Inferior parietal cortex (tissue), 1 donor: ENCODE data around the gene TRPM6.
"Not testable (repeated sequence)": the region's sequence is repeated elsewhere in the genome, so short reads cannot be mapped to it uniquely, and the experiment has no call there.

Source experiments
- DNase-seq: peaks from one replicate; pipeline ENCODE4 v3.0.0-alpha.2; 2016; ENCODE audit errors: extremely low spot score

TRPM6 gene, protein sequence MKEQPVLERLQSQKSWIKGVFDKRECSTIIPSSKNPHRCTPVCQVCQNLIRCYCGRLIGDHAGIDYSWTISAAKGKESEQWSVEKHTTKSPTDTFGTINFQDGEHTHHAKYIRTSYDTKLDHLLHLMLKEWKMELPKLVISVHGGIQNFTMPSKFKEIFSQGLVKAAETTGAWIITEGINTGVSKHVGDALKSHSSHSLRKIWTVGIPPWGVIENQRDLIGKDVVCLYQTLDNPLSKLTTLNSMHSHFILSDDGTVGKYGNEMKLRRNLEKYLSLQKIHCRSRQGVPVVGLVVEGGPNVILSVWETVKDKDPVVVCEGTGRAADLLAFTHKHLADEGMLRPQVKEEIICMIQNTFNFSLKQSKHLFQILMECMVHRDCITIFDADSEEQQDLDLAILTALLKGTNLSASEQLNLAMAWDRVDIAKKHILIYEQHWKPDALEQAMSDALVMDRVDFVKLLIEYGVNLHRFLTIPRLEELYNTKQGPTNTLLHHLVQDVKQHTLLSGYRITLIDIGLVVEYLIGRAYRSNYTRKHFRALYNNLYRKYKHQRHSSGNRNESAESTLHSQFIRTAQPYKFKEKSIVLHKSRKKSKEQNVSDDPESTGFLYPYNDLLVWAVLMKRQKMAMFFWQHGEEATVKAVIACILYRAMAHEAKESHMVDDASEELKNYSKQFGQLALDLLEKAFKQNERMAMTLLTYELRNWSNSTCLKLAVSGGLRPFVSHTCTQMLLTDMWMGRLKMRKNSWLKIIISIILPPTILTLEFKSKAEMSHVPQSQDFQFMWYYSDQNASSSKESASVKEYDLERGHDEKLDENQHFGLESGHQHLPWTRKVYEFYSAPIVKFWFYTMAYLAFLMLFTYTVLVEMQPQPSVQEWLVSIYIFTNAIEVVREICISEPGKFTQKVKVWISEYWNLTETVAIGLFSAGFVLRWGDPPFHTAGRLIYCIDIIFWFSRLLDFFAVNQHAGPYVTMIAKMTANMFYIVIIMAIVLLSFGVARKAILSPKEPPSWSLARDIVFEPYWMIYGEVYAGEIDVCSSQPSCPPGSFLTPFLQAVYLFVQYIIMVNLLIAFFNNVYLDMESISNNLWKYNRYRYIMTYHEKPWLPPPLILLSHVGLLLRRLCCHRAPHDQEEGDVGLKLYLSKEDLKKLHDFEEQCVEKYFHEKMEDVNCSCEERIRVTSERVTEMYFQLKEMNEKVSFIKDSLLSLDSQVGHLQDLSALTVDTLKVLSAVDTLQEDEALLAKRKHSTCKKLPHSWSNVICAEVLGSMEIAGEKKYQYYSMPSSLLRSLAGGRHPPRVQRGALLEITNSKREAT (N-terminal part only)

GRCh38 chr9:74887041-74887980 is at the start of gene TRPM6:
TRPM6 (minus strand) TSS chr9:74887921; CDS start chr9:74887856, 65 bp downstream.
- no peak for DNase-seq

DNA sequence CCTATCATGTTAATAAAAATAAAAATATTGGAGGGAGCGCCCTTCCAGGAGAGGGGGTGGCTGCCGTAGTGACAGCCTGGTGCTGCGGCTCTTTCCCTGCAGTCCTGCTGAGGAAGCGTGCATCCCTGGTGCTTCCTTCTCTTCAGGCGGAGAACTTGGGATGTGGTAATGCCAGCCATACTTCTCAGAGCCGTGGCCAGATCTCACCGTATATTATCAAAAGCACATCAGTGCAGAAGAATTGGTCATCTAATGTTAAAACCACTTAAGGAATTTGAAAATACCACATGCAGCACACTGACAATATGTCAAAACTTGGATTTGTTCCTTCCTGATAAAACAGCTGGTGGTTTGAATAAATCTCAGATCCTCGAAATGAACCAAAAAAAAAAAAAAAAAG is 47.3 kb upstream of the TRPM6 start:
- no peak for DNase-seq

DNA sequence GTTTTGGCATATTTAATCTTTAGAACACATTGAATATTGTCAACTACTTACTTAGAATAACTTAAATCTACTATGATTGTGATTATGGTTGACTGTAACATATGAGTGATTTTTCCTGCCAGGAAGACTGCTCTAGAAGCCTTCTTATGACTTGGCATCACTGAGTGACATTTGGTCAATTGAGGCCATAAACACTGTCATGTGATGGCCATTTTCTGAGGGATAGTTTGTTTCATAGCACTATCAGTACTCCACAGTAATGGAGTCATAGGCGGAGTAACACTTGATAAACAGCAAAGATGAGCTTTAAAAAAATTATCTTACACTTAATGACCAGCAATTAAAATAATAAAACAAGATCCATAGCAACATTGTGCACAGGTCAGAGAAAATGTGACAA is 34.0 kb upstream of the TRPM6 start:
- DNase-seq: no peak

- no peak for DNase-seq
Measured at GRCh38 chr9:74920944-74921626, 33.4 kb upstream of the TRPM6 start.

GRCh38 chr9:74910036-74910435 is 22.3 kb upstream of the TRPM6 start:
- DNase-seq: no peak

- DNase-seq: no peak
Measured at GRCh38 chr9:74908665-74909064, 20.9 kb upstream of the TRPM6 start.

GRCh38 chr9:74907085-74907484 is 19.4 kb upstream of the TRPM6 start:
- DNase-seq: no peak

GRCh38 chr9:74901001-74901400 is 13.3 kb upstream of the TRPM6 start:
- no peak for DNase-seq

GRCh38 chr9:74888449-74888848 is 728 bp upstream of the TRPM6 start:
- not testable (repeated sequence) for DNase-seq

GRCh38 chr9:74887981-74888370 is 255 bp upstream of the TRPM6 start:
- no peak for DNase-seq

DNA sequence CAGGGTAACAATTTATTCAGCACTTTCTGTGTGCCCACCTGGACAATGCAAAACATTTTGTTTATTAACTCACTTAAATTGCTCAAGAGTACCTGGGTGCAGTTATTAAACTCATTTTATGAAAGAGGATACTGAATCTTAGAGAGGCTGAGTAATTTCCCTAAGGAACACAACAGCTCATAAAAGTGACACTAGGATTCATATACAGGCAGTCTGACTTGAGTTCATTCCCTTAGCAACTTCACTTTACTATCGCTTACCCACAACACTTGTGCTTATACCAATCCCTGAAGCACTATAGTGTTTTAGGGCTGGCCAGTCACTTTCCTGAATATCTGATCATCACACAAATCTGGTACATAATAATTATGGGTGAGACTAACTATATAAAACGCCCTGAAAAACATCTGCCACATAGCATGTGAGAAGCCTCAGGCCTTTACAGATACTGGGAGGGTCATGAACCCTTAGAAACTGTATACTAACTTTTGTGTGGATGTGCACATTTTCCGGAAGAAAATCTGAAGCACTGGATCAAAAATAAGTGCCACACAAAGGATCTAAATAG is 11.3 kb downstream of the TRPM6 start:
- no peak for DNase-seq

- DNase-seq: no peak
Measured at GRCh38 chr9:74875656-74876055, 12.1 kb downstream of the TRPM6 start.

DNA sequence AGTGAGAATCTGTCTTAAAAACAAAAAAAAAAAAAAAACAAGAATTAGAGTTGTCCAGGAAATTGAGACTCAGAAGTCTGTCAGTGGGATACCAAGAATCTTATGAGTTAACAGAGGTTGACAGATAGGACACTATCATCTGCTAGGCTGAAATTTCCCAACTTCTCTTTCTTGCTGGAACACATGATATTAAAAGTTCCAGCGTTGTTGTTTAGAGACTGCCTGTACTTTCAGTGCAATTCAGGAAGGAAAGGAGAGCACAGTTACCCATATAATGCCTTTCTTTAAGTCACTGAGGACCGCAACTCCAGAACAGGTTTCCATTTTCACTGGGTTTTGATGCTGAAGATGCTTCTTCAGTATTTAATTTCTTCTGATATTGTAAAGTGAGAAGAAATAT is 13.5 kb downstream of the TRPM6 start:
- DNase-seq: no peak

- DNase-seq: no peak
Measured at GRCh38 chr9:74872619-74873233, 15.0 kb downstream of the TRPM6 start.

GRCh38 chr9:74867483-74867882 is 20.2 kb downstream of the TRPM6 start:
- DNase-seq: no peak

GRCh38 chr9:74865177-74865576 is 22.5 kb downstream of the TRPM6 start:
- no peak for DNase-seq

DNA sequence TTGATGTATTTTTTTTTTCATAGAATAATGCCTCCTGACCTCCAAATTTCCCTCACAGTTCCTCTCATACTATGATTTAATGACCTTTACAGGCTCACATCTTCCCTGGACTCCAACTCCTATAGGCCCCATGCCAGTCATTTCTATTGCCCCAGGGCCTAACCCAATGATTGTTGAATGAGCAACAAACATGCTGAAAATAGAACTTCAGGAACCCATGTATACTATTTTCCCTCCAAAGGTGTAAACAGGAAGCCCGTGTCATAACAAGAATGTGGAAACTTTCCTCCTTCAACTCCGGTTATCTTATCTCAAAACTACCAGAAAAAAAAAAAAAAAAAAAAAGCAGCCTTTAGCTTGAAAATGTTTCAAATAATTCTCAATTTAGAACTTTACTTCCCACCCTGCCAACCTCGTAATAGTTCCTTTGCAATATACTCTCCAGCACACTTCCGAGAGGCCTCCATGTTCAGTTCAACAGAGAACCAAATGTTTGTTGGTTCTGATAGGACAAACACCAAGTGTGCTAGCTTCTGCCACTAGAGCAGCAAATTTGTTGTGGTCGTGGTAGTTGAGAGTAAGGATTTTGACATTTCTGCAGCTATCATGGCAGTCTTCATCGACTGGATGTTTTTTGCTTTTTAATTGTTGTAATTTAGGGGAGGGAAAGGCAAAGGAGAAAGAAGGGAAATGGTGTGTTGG is 25.8 kb downstream of the TRPM6 start:
- DNase-seq: no peak

- no peak for DNase-seq
Measured at GRCh38 chr9:74861071-74861470, 26.6 kb downstream of the TRPM6 start.

- not testable (repeated sequence) for DNase-seq
Measured at GRCh38 chr9:74860247-74860646, 27.5 kb downstream of the TRPM6 start.
